HG03457 (cell line): ENCODE results near the gene YPEL2.
"Not testable (repeated sequence)": the region's sequence is repeated elsewhere in the genome, so short reads cannot be mapped to it uniquely, and the experiment has no call there.

Experiments used
- ATAC-seq: cut with Tn5 transposase; IDR thresholded peaks from one replicate; pipeline ENCODE4 v1.9.1; 2021; ENCODE audit warnings: moderate number of reproducible peaks; ENCODE audit not compliant: unreplicated experiment

Gene YPEL2, protein sequence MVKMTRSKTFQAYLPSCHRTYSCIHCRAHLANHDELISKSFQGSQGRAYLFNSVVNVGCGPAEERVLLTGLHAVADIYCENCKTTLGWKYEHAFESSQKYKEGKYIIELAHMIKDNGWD

DNA sequence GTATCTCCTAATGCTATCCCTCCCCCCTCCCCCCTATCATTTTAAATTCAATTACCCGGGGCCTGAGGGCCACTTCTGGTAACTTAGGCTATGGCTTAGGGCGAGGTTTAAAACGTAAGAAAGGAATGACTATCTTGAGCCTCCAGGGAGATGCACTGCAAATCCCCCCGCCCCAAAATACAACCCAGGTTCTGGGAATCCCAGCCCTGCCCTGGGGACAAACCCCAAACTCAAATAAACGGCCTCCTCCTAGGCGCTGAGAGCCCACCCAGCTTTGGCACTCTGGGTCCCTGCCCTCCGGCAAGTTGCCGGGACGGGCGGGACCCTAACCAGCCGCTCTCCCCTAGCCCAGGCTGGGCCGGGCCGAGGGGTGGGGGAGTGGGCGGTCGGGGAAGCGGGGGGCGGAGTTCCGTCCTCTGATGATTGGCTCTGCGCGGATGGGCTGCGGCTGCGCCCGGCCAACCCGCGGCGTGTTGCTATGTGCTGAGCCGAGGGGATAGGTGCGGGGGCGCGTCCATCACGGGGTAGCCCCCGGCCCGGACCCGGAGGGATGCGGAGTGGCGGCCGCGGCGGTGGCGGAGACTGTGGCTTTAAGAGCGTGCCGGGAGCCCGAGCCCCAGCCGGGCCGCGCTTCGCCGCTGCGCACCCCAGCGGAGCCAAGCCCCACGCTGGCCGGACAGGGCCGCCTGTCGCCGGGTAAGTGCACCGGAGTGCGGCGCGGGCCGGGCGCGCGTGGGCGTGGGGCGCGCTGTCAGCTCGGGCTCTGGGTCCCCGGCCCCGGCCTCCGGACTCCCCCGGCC is at the start of gene YPEL2:
TSS of gene YPEL2 (plus strand) at position 527 of the 800 bp plus-strand sequence. CDS start 21,755 bp downstream, outside the sequence.
- ATAC-seq = peak; percentile 59

GRCh38 chr17:59284317-59284716 is 47.1 kb upstream of the YPEL2 start:
- ATAC-seq = no peak

DNA sequence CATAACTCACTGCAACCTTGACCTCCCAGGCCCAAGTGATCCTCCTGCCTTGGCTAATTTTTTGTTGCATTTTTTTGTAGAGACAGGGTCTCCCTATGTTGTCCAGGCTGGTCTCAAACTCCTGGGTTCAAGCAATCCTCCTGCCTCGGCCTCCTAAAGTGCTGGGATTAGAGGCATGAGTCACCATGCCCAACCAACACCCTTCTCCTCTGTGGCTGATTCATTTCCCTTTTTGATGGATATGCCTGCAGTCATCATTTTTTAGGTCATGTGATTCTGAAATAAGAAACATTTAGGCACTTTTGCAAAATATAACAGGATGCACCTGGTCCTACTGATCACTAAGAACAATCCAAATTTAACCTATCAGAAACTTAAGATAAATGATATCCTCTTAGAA is 44.0 kb upstream of the YPEL2 start:
- ATAC-seq = no peak

DNA sequence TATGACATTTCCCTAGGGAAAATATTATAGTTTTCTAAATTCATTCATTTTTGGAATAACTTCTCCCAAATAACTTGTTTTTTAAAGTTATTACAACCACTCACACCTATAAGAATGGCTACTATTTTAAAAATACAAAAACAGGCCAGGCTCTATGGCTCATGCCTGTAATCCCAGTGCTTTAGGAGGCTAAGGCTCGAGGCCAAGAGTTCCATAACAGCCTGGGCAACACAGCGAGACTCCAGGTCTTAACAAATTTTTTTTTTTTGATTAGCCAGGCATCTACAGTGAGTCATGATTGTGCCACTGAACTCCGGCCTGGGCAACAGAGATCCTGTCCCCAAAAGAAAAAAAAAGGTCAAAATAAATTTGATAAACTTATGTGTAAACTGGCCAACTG is 43.6 kb upstream of the YPEL2 start:
- ATAC-seq = no peak

DNA sequence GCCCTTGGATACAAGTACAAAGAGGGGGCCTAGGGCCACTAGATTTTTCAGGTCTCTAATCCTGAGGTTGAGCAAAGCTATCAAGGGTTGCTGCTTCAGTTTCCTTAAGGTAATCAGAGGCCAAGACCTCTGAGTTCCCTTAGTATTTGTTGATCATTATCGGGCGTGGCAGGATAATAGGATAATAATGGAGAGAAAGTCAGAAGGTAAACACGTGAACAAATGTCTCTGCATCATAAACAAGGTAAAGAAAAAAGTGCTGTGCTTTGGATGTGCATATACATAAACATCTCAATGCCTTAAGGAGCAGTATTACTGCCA is 41.5 kb upstream of the YPEL2 start:
- ATAC-seq = no peak

GRCh38 chr17:59290302-59290998 is 41.0 kb upstream of the YPEL2 start:
- not testable (repeated sequence) for ATAC-seq

DNA sequence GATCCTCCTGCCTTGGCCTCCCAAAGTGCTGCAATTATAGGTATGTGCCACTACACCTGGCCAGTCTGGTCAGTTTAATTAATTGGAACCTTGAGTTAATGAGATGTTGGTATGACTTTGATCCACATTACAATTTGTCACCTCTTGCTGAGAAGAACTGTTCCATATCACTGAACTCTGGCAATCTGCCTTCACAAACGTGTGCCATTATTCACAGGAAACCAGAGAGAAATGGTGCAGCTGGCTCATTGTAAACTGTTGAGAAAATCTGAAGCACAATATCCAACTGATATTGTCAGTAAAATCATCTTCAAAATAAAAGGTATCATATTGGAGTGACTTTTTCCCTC is 39.3 kb upstream of the YPEL2 start:
- ATAC-seq = no peak

DNA sequence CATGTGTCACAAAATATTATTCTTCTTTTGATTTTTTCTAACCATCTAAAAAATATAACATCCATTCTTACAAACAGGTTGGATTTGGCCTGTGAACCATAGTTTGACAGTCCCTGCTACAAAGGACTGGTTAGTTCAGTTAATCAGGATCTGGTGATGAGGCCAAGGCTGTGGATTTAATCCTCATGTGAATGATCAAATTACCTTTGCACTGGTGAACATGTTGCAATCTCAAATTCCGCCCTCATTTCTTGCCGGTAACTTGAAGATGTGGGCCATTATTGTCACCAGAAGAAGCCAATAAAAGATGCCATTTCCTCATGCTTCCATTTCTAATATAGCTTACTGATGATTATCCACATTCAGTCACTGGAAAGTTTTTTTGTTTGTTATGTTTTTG is 35.3 kb upstream of the YPEL2 start:
- ATAC-seq = no peak

DNA sequence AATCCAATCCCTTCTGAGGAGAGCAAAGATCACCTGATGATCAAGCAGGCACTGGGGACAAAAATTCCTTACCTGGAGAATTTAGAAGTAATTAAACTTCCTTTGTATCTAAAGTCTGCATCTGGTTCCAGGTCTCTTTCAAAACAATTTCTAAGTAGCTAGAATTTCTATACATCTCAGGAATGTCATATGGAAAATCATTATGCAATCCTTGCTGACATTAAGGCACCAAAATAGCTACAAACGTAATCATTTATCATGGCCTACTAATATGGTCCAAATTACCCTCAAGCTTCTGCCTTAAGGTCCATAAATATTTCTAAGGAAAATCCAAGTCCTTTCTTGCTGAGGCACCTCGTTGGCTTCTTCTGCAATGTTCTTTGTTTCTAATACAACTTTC is 32.9 kb upstream of the YPEL2 start:
- ATAC-seq = no peak

DNA sequence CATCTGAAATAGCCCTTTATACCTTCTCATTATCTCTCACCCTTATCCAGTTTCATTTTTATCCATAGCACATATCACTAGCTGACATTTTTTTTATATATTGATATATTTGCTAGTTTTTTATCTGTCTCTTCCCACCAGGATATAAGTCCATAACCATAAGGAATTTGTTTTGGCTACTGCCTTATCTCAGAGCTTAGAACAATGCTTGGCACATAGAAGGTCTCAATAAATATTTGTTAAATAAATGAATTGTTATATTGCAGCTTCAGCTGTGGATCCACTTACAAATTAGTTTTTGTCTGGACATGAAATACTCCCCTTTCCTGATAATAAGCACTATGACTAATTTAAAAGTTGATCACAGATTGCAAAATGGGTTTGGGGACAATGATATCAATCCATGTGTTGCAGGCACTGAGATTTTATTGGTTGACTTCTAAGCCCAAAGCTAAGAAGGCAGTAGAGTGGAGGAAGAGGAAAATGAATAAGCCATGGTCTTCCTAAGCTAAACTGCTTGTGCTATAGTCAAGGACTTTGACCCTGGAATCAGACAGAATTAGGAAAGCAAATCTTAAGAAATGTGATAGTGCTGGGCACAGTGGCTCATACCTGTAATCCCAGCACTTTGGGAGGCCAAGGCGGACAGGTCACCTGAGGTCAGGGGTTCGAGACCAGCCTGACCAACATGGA is 31.9 kb upstream of the YPEL2 start:
- ATAC-seq = no peak

DNA sequence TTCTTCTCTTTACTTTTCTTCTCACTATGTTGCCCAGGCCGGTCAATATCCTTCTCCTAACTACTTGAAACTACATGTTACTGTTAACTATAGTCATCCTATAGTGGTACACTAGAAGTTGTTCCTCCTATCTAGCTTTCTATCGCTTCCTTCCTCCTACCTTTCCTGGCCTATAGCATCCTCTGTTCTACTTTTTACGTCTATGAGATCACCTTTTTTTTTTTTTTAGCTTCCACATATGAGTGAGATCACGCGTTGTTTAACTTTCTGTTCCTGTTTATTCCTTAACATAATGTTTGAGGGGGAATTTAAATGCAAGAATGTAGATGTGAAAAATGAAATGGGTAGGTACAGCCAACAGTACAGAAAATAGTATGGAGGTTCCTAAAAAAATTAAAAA is 30.5 kb upstream of the YPEL2 start:
- no peak for ATAC-seq

DNA sequence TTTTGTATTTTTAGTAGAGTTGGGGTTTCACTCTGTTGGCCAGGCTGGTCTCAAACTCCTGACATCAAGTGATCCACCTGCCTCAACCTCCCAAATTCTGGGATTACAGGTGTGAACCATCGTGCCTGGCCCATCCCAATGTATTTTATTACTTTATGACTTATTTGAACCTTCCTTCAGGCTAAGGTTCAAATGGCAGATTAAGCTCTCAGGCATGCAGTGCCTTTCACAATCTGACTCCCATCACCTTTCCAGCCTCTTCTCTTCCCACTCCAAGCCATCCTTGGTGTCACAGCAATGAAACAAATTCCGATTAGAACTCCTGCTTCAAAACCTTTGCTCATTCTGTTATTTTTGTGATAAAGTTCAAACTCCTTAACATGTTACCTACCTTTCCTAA is 26.6 kb upstream of the YPEL2 start:
- no peak for ATAC-seq

DNA sequence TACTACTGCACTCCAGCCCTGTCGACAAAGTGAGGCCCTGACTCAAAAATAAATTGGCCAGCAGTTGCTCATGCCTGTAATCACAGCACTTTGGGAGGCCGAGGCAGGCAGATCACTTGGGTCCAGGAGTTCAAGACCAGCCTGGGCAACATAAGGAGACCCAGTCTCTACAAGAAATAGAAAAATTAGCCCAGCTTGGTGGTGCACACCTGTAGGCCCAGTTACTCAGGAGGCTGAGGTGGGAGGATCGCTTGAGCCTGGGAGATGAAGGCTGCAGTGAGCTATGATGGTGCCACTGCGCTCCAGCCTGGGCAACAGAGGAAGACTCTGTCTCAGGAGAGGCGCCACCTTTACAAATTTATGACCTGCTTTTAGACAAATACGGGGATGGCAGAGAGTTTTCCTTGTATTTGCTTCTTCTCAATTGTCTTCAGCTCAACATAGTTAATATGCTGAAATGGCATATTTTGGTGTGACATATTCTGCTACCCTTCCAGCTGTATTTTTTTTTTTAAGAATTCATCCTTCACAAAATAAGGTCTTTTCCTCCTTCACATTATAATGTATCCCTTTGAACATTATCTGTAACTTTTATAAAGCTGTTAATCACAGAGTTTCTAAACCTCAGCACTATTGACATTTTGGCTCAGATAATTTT is 21.1 kb upstream of the YPEL2 start:
- ATAC-seq = no peak

DNA sequence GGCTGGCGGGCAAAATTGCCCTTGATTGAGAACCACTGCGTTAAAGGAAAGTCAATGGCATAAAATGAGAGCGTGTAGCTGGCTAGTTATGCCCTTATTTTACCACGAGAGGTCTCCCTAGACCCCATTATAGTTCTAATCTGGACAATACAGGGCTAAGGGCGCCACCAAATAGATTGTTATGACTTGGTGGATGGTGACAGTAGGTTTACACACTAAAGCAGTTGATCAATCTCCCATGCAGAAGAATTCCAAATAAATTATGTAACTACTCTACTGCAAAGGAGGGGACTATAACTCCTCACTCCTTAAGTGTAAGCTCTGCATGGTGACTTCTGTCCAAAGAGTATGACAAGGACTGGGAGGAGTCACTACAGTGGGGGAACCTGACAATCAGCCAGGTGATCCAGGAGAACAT is 20.4 kb upstream of the YPEL2 start:
- no peak for ATAC-seq

DNA sequence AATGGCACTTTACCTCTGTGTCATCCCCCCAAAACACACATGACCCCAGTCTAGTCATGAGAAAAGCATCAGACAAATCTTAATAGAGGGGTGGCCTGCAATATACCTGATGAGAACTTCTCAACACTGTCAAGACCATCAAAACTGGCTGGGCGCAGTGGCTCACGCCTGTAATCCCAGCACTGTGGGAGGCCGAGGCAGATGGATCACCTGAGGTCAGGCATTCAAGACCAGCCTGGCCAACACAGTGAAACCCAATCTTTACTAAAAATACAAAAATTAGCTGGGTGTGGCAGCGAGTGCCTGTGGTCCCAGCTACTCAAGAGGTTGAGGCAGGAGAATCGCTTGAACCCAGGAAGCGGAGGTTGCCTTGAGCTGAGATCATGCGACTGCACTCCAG is 19.9 kb upstream of the YPEL2 start:
- ATAC-seq = not testable (repeated sequence)

GRCh38 chr17:59315866-59316265 is 15.6 kb upstream of the YPEL2 start:
- no peak for ATAC-seq

DNA sequence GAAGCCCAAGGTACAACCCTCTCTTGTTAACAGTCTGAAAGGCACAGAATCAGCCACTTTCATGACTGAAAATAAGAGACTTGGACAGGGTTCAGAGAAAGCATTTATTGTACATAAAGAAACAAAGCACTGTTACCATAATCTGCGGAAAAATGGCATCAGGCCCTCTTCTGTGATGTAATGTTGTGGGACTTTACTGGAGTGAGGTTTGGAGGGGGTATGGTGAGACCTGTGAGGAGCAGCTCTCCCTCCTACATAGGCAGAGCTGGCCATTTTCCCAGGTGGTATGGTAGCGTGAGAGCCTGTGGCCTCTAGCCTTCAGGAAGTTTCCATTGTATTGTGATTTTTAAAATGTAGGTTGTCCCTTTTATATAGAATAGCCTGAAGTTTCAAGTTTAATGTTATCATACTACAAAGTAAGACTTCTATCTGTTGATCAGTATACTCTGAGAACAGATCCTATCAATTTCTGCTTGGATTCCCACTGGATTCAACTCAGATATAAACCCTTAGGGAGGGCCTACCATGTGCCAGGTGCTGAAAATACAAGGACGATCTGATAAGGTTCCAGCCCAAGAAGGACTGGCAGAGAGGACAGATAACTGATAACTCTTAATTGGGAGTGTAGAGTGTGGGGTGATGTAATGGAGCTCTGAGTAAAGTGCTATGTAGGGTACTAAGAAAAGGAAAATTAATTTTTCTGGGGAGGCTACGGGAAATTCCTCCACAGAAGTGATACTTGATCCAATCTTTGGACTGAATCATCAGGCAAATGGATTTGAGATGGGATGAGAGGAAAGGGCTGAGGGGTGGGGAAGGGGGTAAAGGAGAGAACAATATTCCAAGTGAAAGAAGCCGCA is 4.1 kb upstream of the YPEL2 start:
- ATAC-seq = no peak

DNA sequence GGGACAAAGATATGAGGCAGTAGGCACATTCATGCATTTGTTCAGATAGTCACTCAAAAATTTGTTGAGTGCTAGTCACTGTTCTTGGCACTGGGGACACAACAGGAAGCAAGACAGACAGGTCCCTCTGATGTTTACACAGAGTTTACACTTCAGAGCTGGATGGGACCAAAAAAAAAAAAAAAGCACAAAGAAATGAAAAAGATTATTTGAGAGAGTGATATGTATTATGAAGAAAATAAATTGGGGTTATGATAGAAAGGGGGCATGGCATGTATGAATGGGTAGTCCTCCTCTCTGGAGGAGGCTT is 3.5 kb upstream of the YPEL2 start:
- no peak for ATAC-seq

DNA sequence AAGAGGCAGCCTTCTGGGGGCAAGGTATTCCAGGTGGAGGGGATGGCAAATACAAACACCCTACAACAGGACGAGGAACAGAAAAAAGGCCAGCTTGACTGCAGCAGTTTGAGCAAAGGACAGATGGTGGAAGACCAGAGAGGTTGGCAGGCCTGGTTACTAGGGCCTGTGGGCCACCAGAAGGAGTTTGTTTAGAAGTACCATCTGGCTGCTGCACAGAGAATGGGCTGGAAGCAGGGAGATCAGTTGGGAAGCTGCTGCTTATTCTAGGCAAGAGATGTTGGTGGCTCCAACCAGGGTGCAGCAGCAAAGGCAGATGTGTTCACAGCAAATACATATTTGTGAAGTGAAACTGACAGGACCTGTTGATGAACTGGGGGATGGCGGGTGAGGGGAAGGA is 2.9 kb upstream of the YPEL2 start:
- no peak for ATAC-seq

GRCh38 chr17:59329176-59330052 is 2.0 kb upstream of the YPEL2 start:
- no peak for ATAC-seq
